ENCODE data around the gene CALHM4.
A peak's percentile ranks its signal among the peaks of the same experiment; 100 is the strongest.

Gene CALHM4, protein sequence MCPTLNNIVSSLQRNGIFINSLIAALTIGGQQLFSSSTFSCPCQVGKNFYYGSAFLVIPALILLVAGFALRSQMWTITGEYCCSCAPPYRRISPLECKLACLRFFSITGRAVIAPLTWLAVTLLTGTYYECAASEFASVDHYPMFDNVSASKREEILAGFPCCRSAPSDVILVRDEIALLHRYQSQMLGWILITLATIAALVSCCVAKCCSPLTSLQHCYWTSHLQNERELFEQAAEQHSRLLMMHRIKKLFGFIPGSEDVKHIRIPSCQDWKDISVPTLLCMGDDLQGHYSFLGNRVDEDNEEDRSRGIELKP

DNA sequence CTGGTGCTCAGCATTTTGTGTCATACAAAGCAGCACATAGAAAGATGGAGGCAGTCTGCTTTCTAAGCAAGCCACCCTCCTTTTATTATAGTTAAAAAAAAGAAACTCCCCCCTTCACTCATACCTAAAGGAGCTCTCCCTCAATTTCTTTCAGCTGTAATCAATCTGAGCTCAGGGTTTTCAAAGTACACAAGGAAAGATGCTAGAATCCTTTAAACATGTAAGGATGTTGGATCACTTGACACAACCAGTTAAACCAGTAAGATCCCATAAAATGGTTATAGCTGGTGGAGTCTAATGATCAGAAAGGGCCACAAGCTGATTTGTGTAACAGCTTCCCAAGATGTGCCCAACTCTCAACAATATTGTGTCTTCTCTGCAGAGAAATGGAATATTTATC, at the start of gene CALHM4:
Gene CALHM4, plus strand, starts transcription at position 301 of the 400 bp plus-strand sequence. Its CDS starts 43 bp downstream, at position 344.
- DNase-seq, result no peak

DNA sequence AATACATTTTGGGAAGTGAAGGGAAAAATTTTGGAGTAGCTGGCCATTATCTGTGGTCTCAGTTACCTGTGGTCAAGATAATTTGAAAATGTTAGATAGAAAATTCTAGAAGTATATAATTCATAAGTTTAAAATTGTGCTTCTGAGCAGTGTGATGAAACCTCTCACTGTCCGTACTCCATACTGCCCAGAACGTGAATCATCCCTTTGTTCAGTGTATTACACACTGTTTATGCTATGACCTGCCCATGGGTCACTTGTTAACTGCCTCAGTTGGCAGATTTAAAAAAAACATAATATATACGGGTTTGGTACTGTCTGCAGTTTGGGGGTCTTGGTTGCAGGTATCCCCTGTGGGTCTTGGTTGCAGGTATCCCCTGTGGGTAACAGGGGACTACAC, 46.2 kb upstream of the CALHM4 start:
- DNase-seq, result no peak

DNA sequence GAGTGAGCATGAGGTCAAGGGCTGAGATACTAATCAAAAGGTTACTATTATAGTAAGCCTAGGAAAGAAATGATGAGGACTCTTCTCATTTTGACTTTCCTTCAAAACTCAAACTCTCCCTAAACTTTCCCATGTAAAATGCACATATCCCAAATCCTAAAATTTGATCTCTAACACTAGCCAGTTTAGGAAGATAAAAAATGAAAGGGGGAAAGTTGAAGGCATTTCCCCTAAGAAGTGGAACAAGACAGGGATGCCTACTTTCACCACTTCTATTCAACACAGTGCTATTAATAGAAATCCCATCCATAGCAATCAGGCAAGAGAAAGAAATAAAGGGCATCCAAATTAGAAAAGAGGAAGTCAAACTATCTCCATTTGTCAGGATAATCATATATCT, 45.0 kb upstream of the CALHM4 start:
- no peak for DNase-seq

DNA sequence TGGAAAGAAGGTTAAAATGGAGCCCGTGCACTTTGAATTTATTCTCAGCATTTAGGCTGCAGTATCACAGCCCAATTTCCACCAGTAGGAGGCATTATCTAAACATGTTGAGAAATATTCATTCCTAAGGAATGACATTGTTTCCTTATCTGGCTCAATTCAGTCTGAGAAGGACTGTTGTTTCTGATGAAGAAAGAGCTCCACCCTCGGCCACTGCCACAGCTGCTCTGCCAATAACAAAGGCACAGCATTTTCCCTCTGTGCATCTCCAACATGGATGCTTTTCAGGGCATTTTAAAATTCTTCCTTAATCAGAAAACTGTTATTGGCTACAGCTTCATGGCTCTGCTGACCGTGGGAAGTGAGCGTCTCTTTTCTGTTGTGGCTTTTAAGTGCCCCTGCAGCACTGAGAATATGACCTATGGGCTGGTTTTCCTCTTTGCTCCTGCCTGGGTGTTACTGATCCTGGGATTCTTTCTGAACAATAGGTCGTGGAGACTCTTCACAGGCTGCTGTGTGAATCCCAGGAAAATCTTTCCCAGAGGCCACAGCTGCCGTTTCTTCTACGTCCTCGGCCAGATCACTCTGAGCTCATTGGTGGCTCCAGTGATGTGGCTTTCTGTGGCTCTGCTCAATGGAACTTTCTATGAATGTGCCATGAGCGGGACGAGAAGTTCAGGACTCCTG, 42.0 kb upstream of the CALHM4 start, which contains the start of gene CALHM5:
Gene CALHM5, plus strand, starts transcription at position 216 of the 687 bp plus-strand sequence. Its CDS starts 58 bp downstream, at position 274.
- DNase-seq, result no peak

DNA sequence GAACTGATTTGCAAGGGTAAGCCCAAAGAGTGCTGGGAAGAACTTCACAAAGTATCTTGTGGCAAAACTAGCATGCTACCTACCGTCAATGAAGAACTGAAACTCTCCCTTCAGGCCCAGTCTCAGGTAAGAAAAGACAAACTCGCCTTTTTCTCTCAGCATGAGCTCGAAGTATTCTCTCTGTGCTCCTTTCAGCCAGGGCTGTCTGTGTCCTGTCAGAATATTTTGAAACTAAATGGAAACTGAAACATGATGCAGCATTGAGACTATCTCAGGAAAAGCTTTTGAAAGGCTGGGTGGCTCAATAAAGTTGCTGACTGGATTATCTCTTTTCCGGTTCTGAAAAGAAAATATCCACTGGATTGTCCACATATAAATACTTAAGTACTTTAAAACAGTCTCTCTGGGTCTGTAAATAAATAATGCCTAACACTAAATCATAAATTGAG, 41.4 kb upstream of the CALHM4 start:
- DNase-seq, result no peak

DNA sequence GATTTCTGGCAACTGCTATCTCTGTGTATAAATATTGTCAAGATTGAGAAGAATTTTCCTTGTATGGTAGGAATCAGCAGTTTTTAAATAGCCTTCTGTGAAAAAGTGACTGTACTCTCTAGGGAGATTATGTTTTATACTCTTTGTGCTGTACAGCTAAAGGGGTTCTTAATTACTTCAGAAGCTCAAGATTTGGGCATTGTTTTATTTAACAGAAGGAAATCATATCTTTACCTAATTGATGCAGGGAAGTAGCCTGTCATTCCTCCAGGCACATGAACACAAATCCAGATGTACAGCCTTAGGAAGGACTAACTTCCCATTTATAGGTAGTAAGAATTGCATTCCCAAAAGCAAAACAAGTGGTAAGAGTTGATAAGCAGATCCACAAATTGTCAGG, 40.8 kb upstream of the CALHM4 start:
- DNase-seq, result no peak

DNA sequence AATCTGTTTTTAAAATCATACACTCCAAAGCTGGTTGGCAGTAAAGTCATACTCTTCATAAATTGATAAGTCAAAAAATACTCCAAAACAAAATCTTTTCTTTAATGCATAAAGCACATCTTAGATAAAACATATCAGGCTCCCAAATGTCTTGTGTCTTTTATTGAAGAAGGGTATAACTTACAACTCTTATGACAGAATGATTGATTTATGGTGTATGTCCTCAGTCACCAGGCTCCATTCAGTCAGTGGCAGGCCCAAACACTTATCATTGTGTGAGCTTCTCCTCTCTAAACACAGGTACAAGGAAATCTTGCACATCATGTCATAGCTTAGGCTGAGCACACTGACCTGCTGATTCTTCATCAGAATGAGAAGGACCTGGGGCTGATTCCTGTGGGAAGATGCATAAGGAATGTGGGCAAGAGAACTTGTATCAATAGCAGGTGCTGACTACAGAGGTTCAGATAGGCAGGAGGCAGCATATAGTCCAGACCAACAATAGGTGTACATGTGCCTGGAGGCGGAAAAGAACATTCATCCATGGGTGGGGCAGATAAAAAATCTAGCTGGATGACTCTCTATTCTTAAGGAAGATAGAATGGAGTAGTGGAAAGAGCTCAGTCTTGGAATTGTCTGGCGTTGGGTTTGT, 40.2 kb upstream of the CALHM4 start:
- DNase-seq, result peak; percentile 78

DNA sequence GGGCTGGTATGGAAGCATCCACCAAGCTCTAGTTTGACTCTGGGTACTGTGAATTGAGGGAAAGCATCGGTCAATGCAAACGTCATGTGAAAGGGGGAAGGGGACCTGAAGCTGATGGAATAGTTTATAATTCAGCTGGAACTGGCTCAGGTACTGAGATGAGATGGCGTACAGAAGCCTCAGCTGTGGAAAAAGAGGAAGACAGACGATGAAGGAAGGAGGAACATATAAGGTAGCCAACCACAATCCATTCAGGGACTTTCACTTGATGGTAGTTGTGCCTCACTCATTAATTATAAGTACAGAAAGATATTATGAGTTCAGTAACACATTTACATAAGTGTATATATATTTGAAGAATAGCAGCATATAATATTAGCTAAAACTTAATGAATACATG, 39.4 kb upstream of the CALHM4 start:
- DNase-seq, result no peak

DNA sequence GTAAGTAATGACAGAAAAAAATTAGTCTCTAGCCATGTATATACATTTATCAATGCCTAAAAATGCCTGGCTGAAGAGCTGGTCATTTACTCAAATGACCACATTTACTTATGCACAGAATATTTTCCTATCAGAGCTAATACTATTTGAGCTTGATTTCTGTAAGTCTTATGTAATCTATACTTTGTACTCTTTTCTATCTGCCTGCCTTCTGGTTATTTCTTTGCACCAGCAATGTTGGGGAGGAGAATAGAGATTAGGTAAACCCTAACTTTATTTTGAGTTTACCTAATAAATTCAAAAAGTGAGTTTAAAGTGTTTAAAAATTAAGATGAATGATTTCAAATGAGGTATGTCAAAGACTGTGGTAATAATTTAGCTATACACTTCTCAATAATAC, 38.4 kb upstream of the CALHM4 start:
- no peak for DNase-seq

DNA sequence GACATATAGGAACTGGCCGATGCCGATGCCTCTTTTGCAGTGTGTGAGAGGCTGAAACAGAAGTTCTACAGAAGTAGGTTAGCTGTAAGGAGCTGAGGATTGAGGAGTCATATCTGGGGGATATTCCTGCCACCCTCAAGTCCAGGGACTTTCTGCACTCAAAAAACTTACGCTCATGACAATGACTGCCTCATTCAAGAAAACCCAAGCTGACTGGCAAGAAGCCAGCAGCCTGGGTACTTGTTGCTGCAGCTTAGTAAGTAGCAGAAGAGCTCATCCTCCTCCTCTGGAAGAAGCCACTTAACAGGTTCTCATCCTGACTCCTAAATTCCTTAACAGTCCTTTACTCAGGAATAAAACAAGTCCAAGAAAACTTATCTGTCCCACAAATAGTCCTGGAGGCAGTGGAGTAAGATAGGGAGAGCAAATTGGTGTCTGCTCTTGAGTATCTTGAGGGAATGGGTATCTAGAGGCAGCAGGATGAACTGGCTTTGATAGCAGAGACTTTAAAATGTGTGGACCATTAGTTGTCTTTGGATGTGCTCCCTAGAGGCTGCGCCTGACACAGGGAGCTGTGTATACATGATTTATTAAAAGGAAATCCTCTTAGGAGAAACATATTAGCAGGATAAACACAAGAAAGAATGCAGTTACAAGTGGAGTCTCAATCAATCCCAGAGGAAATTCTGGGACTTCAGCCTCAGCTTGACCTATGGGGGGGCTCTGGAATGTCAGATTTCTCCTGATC, 34.8 kb upstream of the CALHM4 start:
- DNase-seq, result peak; percentile 55

DNA sequence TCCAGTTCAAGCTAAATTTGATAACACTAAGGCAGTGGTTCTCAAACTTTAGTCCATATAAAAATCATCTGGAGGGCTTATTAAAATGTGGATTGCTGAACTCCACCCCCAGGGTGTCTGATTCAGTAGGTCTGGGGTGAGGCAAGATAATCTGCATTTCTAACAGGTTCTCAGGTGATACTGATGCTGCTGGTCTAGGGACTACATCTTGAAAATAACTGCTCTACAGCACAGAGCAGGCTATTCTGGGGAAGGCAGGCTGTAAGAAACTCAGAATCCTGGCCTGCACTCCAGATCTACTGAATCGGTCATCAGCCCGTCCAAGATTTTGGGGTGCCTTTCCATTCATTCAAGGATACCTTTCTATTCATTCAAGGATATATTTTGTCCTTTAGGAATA, 30.7 kb upstream of the CALHM4 start:
- no peak for DNase-seq

DNA sequence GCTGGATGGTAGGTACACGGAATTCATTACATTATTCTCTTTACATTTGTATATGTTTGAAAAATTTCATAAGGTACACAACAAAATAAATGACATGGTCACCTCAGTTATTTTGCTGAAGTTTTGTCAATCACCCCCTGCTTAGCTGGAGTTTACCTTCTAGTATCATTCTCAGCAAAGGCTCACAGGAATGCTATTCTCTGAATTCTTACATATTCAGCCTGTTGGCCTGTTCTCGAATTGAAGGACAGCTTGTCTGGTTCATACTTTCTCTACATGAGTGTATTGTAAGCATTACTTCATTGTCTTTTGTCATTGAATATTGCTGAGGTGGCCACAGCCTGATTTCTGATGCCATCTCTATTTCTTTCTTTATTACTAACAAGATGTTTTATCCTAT, 29.3 kb upstream of the CALHM4 start:
- no peak for DNase-seq

DNA sequence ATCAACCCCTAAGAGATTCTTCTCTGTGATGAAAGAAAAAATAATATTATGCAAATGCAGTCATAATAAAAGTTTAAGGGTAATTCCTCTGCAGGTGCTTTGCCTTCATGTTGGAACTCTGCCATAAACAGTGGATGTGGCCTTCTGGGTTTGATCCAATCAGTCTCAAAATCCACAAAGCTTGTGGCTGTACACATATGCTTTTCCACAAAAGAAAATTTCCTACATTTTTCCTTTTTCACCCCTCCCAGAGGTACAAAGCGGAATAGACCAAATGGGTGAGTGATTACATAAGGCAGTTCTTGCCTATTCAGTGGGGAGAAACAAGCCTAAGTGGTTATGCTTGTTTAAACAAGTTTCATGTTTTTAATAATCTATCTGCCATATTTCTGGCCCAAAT, 25.4 kb upstream of the CALHM4 start:
- peak; percentile 91 for DNase-seq

DNA sequence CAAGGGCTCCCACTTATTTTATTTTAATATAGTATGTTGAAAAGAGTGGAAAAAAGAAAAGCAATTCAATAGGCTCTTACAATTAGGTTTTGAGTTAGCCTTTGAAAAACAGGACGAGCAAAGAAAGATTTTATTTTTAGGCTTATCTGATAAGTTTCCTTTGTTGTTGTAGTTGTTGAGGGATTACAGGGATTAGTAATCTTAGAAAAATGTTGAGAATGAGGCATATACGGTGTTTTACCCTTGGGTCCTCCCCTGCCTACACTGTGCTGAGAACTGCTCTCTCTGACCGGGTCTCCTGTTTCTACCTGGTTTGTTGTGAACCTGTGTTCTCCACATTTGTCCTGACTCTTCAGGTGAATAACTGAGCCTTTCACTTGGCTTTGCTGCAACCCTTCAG, 24.8 kb upstream of the CALHM4 start:
- DNase-seq, result no peak

DNA sequence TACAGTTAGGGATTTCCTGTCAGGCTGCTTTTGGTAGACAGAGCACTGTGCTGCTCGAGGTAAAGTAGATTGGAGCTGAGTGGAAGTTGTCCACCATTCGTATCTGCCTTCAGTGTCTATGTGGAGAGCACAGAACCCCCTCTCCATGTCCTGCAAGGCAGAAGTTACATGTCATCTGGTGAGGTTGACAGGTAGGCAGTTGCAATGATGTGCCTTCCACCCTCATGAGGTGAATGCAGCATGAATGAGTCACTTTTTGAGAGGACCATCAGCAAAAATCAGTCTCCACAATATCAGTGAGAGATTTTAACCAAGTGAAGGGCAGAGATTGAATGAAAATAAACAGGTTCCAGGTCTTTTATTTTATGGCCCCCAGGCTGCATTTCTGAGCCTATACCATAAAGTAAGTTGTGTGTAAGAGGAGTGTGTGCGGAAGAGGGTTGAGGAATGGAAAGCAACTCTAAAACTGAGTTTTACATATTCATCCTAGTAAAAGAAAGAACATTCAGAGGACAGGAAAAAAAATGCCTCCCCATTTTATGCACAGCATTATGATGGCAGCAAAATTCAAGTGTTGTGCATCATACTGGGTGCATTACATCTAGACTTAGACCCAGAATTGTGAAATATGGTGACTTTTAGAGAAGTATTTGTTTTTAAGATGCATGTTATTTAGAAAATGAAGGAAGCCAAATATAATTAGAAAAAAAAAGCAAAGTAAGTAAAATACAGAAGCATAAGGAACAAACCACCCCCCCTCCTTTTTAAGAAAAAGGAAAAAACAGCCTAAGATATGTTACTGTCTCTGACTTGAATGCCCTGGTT, 23.9 kb upstream of the CALHM4 start:
- peak; percentile 63 for DNase-seq

DNA sequence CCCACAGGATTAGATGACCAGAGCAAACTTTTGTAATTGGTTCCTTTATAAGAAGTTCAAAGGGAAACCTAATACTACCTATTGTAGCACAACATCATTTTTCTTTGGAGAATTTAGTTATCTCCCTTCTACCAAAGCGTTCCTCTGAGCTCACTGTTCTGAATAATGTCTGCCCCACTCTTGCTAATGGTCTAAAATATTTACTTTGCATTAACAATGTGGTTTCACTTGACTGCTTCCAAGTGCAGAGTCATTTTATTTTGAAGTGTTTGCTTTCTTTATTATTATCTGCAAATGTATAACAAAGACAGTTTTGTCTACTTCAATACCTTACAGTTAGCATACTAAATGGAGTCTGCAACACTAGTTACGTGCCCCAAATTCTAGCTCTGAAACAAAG, 23.1 kb upstream of the CALHM4 start:
- DNase-seq, result peak; percentile 100

DNA sequence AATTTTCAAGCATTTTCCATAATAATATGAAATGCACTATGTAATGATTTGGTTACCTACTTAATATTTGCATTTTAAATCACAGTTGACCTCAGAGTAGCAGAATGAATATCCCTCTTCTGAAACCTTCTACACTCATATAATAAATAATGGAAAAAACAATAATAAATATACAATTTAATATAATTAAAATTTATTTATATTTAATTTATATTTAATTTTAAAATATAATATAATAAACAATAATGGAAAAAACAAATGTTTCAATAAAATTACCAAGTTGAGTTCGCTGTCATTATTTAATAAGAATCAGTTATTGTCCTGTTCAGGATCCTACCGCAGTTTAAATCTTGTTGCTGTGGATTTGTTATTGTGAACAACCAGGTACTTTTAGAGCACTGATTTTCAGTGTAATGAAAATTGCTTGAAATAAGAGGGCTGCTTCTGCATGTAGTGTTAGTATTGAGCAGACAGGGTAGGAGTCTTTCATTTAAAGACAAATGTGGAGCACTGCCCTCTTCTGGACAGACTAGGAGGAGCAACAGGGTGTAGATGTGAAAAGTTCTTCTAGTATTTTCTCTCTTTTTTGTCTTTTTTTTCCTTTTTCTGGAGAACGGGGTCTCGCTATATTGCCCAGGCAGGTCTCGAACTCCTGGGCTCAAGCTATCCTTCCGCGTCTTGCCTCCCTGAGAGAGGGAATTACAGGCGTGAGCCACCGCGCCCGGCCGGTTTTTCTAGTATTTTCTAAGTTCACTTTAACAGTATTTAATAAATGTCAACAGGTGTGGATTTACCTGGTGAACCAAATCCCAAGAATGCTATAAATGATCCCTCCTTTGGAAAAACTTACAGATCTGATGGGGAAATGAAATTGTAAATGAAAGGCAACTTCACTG, 21.6 kb upstream of the CALHM4 start:
- peak; percentile 100 for DNase-seq

DNA sequence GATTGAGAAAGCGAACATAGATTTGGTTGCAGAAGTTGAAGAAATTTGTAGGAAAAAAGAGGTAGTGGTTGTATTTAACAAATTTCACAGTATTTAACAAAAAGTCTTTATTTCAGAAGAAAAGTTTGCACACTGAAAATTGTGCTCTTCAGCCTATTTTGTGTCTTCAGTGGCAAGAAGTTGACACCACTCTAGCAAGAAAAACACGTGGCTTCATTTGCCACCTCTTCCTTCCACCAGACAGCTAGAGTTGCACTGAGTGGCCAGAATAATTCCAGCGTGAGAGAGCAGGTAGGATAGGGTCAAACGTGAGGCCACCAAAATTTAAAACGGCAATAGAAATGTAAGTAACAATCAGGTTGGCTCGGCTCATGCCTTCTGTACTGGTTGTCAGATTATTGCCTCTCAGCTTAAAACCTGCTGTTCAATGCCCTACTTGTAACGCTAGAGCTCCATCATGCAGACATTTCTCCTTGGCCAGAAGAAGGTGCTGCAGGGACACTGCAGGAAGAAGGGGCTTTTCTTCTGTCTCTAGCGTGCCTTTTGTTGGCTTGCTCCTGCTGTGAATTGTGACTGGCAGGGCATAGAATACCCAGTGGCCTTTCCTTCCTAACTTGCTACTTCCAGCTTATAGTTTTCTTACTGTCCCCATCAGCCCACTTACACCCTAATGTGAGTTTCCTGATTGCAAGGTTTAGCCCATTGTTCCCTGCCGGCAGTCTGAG, 20.2 kb upstream of the CALHM4 start:
- no peak for DNase-seq

DNA sequence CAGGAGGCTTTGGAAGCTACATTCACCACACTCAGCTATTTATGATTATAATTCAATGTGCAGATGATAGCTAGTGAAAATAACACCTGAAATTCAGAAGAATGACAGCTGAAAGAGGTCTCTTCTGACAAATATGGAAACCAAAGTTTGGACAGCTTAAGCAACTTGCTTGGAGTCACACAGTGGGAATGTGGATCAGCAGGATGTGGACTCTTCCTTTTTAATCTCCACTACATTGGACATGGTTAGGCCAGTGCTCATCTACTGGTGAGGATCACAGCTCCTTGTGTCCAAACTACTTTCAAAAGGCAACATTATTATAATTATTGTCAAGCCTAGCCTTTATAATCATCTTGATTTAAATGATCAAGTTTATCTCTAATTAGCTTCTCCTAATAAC, 18.4 kb upstream of the CALHM4 start:
- no peak for DNase-seq

DNA sequence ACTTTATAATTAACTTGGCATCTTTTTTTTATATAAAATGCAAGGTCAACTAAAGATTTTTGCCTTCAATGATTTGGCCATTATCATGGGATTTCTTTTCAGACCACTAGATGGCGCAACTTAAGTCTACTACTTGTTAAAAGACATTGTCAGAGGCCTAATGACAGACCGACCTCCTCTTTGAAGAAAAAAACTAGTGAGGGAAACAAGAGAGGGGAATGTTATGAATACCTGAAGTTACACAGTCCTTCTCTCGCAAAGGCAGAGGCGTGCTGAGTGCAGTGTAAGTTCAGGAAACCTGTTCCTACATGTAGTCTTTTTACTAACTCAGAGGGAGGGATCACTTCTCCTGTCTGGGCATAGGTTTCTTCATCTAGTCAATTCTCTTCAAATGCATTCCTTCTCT, 17.3 kb upstream of the CALHM4 start:
- DNase-seq, result peak; percentile 100

DNA sequence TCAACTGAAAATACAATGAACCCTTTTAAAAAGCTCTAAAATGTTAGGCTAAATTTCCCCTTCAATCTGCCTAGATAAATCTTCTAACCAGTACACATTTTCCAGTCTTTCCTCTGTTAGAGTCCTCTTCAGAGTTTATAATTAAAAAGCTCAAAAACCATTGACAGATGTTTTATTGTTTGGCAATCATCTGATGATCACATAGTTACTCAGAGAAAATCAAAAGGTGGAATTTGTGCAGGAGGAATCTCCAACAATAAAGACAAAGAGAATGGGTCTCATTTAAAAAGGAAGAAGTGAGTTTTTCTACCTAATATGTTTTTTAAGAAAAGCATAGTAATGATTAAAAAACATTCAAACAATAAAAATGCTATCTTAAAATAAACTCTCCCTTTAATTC, 11.1 kb upstream of the CALHM4 start:
- DNase-seq, result no peak

All from NCI-H2029 (cell line).